GM12874 (cell line): ENCODE results near the gene IFNA4.
A peak's percentile ranks its signal among the peaks of the same experiment; 100 is the strongest.
"Not testable (repeated sequence)": the region's sequence is repeated elsewhere in the genome, so short reads cannot be mapped to it uniquely, and the experiment has no call there.

Experiments
- TF ChIP-seq, protein P1 (sequence below): IDR thresholded peaks from 2 replicates; pipeline ENCODE4 v1.5.1; 2011; ENCODE audit warnings: low read depth, mild to moderate bottlenecking, control low read depth, low read length, moderate library complexity; ENCODE audit not compliant: insufficient read depth

Gene IFNA4

DNA sequence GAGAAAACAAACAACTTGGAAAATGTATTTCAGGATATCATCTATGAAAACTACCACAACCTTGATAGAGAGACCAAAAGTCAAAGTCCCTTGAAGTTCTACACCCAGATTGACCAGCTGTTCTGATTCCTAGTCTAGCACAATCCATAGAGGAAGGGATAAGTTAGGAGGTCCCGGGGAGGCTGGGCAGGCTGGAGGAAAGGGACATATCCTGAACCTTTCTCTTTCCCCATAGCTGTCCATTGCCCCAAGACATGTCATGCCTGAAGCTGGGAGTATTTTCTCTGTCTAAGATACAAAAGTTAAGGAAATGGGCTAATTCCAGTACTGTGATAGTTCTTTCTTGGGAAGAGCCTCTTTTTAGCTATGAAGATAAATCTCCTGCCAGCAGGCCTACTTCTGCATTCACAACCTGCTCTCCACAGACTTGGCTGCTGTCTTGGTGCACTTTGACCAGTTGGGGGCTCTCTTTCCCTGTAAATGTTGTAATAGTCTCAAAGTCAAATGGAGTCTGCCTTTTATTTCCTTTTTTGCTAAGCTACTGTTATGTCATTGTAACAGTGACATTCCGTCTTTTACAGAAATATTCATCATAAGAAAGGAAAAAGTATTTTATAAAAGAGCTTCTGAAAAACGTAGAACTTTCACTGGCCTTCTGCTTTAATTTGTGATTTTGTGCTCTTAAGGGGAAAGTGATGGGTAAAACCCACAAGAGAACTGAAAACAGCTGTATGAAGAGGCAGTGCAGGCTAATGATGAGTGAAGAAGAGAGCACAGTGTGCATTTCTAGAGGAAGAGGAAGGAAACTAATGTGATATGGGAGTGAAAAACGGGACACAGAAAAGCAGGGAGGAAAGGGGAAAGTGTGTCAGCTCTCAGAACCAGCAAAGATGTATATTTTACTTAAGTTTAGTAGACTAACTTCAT lies 4.3 kb downstream of the IFNA4 start:
- TF ChIP-seq, protein P1, sequence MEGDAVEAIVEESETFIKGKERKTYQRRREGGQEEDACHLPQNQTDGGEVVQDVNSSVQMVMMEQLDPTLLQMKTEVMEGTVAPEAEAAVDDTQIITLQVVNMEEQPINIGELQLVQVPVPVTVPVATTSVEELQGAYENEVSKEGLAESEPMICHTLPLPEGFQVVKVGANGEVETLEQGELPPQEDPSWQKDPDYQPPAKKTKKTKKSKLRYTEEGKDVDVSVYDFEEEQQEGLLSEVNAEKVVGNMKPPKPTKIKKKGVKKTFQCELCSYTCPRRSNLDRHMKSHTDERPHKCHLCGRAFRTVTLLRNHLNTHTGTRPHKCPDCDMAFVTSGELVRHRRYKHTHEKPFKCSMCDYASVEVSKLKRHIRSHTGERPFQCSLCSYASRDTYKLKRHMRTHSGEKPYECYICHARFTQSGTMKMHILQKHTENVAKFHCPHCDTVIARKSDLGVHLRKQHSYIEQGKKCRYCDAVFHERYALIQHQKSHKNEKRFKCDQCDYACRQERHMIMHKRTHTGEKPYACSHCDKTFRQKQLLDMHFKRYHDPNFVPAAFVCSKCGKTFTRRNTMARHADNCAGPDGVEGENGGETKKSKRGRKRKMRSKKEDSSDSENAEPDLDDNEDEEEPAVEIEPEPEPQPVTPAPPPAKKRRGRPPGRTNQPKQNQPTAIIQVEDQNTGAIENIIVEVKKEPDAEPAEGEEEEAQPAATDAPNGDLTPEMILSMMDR = peak; percentile 58

DNA sequence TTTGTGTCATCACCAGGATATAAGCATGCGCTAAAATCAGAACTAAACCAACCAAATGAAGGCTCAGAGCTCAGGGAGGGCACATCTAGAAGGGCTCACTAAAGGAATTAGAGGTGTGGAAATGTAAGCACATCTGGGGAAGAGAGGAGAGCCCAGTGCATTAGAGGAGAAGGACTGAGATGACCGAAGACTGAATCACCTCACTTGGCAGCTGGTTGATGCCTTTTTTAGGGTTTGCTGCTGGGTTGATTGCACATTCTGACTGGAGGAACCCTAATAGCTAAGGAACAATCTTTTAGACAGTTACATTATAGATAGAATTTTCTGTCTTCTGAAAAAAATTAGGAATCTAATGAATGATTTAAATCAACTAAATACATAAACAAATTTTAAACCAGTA lies 12.7 kb downstream of the IFNA4 start:
- TF ChIP-seq, protein P1 = no peak

DNA sequence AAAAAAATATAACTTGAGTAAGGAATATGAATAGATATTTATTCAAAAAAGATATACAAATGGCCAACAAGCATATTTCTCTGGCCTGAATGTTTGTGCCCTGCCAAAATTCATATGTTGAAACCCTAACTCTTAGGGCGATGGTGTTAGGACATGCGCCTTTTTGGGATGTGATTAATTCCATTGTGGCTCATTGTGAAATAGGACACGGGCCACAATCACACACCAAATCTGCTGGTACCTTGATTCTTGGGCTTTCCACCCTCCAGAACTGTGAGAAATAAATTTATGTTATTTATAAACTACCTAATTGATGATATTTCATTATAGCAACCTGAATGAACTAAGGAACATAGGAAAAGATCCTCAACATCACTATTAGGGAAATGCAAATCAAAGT lies 15.2 kb downstream of the IFNA4 start:
- TF ChIP-seq, protein P1 = no peak

DNA sequence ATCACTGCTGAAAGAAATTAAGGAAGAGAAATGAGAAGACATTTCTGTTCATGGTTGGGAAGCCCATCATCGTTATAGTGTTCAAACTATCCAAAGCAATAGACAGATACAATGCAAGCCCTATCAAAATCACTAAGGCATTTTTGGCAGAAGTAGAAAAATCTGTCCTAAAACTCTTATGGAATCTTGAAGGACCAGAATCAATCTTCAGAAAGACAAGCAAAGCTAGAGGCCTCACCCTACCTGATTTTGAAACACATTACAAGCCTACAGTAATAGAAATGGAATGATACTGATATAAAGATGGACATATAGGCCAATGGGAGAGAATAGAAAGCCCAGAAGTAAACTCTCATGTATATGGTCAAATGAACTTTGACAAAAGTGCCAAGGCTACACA lies 16.0 kb downstream of the IFNA4 start:
- TF ChIP-seq, protein P1 = no peak

DNA sequence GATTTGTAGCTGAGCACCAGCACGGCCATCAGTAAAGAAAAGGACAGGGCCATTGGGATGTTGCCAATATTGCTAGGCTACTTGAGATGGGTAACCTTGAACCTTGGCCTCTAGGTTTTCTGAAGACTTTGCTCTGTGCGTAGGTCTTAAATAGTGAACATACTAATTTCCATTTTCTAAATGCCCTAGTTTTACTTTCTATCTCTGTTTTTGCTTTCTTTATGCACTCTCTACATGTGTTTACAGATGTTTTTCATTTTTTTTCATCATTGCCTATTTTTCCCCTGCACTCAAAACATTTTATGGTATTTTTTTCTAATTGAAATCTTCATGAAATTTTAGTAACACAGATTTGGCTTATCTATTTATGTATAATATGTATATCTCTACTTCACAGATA lies 20.8 kb downstream of the IFNA4 start, which contains the start of gene IFNA21:
Gene IFNA21 (minus strand): TSS at position 101 of the 400 bp plus-strand sequence. CDS start 48 bp downstream, at position 53.
- TF ChIP-seq, protein P1 = not testable (repeated sequence)

DNA sequence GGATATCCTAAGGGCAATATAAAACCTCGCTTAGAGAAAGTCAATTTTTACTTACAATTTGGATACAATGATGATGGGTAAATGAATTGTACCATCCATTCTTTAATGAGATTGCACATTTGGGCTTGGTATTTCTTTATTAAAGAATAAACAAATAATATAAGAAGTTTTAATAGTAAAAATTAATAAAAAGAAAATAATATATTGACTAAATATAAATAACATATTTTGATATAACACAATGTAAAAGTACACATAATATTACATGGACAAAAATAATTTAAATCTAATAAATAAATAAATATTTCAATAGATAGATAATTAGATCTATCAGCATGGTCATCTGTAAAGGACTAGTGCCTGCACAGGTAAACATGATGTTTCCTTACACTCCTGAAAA lies 21.9 kb downstream of the IFNA4 start:
- TF ChIP-seq, protein P1 = no peak

DNA sequence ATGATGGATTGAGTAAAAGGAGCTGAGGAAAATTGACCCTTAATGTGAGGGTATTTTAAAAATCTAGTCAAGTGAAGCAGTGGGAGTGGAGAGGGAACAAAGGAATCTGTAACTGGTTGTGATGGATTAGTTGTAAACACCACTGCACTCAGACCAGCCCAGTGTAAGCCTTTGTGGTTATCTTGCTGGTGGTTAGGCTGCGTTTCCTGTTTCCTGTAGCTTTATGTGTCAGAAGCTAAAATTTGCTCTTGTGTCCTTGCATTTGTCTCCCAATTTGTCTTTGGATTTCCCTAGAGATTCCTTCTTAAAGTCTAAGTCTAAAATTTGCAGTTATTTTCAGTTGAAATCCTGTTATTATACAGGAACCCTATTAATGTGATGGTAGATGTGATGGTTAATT lies 27.2 kb downstream of the IFNA4 start:
- TF ChIP-seq, protein P1 = no peak
